ENCODE results near the gene SLC8B1. TPM values are rescaled to one million over a fixed set of nuclear protein-coding genes. Genes with fewer than 3 reads are reported as not detected.
A peak's percentile ranks its signal among the peaks of the same experiment; 100 is the strongest.

The SLC8B1 gene
- total RNA-seq, 4 donors from 2014 or later: 20.9 to 44.2 (median 29.8) TPM

DNA sequence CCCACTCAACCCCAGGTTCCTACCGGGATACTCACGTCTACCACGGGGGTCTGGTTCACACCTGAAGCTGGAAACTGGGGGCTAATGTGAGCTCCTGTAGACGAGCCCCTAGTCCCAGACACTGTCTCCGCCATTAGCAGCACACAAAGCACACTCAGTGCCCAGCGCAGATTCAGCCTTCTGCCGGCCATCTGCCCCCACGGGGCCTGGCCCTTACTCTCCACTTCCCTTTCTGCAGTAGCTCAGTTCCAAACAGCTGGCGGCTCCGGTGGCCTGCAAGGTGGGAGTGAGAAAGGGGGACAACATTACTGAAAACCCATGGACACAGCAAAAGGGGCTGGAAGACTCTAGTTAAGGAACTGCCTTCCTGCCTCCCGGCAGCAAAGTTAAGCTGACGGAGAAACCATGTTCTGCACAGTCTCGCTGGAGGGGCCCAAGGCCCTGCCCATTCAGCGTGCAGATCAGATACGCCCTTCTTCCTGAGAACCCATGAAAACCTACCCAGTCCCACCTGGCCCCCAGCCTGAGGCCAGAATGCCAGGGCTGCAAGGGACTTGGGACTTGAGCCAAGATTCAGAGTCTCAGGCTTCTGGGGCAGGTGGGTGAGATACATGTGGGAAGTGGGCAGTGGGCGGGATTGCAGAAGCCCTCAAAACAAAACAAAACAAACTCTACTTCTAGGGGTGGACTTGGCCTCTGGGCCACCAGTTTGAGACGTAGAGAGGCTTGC lies 2.1 kb downstream of the SLC8B1 start:
- no peak for ATAC-seq
- peaks cover 0 to 43% of the 10 kb centered on the region in 2 donors for H3K36me3 ChIP-seq
- peak overlapping the region in 2 of 4 donors; percentile 2 to 38 for H3K27ac ChIP-seq
- H3K4me3 ChIP-seq: peak overlapping the region in 1 of 2 donors; percentile 74
- WGBS, 2 donors (ENCODE audit: low coverage in 1 of 2): 80% methylated on average over 11 of the region's 17 CpGs; no CpG with 5 or more reads in 1 of the 2 donors
- no peaks in the 10 kb centered on the region for H3K9me3 ChIP-seq
- H3K4me1 ChIP-seq: peaks cover 0 to 35% (median 15%) of the 10 kb centered on the region in 3 donors
- TF ChIP-seq POLR2A (IDR thresholded peaks at IDR 0.05) (no peak), EP300 (IDR thresholded peaks at IDR 0.05) (no peak), POLR2AphosphoS5 (IDR thresholded peaks at IDR 0.05) (no peak)
- TF ChIP-seq, protein P1, sequence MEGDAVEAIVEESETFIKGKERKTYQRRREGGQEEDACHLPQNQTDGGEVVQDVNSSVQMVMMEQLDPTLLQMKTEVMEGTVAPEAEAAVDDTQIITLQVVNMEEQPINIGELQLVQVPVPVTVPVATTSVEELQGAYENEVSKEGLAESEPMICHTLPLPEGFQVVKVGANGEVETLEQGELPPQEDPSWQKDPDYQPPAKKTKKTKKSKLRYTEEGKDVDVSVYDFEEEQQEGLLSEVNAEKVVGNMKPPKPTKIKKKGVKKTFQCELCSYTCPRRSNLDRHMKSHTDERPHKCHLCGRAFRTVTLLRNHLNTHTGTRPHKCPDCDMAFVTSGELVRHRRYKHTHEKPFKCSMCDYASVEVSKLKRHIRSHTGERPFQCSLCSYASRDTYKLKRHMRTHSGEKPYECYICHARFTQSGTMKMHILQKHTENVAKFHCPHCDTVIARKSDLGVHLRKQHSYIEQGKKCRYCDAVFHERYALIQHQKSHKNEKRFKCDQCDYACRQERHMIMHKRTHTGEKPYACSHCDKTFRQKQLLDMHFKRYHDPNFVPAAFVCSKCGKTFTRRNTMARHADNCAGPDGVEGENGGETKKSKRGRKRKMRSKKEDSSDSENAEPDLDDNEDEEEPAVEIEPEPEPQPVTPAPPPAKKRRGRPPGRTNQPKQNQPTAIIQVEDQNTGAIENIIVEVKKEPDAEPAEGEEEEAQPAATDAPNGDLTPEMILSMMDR (IDR thresholded peaks at IDR 0.05): no peak
- no peaks in the 10 kb centered on the region for H3K27me3 ChIP-seq

DNA sequence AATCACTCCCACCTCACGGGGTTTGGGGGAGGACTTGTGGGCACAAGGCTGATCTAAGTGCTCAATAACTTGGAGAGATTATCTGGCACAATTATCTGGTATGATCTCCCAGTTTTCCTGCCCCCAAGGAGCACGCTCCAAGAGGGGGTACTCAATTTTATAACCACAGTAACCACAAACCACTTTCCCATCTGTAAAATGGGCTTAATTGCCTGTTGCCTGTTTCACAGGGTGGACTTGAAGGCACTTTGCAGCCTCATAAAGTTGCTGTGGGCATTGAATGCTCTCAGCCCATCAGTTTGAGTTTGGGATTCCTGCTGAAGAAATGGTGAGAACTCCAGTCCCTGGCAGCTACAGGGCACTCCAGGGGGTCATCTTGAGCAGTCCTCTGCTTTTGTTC lies 4.4 kb downstream of the SLC8B1 start:
- Histone ChIP-seq H3K4me3 (no peak overlapping the region), H3K27ac (no peak overlapping the region), H3K4me1 (peaks cover 0 to 55% (median 24%) of the 10 kb centered on the region in 3 donors), H3K36me3 (peaks cover 0 to 43% of the 10 kb centered on the region in 2 donors), H3K27me3 (no peaks in the 10 kb centered on the region), H3K9me3 (no peaks in the 10 kb centered on the region)
- WGBS, 2 donors (ENCODE audit: low coverage in 1 of 2): 80 to 100% methylated on average over 1 to 2 of the region's 2 CpGs
- no peak for ATAC-seq
- TF ChIP-seq POLR2A (IDR thresholded peaks at IDR 0.05) (no peak), EP300 (IDR thresholded peaks at IDR 0.05) (no peak), POLR2AphosphoS5 (IDR thresholded peaks at IDR 0.05) (no peak)
- TF ChIP-seq, protein P1 (IDR thresholded peaks at IDR 0.05): no peak

DNA sequence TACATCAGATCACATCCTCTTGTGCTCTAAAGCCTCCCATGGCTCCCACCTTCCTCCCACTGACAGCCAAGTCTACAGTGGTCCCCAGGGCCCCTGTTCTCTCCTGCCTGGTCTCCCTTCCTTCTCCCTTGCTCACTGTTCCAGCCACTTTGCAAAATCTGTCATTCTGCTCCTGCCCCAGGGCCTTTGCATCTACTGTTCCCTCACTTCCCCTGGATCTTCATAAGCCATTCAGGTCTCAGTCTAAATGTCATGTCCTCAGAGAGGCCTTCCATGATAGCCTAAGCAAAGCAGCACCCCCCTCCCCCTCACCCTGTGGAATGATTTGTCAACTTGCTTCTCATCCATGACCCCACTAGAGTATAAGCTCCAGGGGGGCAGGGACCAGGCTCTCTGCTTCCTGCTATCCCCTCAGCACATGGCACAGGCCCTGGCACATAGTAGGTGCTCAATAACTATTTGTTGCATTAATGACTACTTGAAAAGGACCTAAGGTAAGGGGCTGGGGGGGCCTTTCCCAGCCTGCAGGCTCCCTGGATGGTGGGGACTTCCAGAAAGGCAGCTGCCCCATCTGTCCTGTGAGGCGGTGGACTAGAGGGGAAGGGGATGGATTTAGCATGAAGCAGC lies 5.0 kb downstream of the SLC8B1 start:
- H3K36me3 ChIP-seq: peaks cover 0 to 43% of the 10 kb centered on the region in 2 donors
- ATAC-seq: no peak
- H3K4me1 ChIP-seq: peaks cover 0 to 49% (median 24%) of the 10 kb centered on the region in 3 donors
- no peak overlapping the region for H3K4me3 ChIP-seq
- peak overlapping the region in 1 of 4 donors; percentile 5 for H3K27ac ChIP-seq
- H3K9me3 ChIP-seq: no peaks in the 10 kb centered on the region
- TF ChIP-seq, protein P1 (IDR thresholded peaks at IDR 0.05): no peak
- TF ChIP-seq POLR2A (IDR thresholded peaks at IDR 0.05): no peak
- TF ChIP-seq EP300 (IDR thresholded peaks at IDR 0.05): no peak
- TF ChIP-seq POLR2AphosphoS5 (IDR thresholded peaks at IDR 0.05): no peak
- 83 to 100% methylated on average over 1 of the region's 1 CpG for WGBS, 2 donors (ENCODE audit: low coverage in 1 of 2)
- no peaks in the 10 kb centered on the region for H3K27me3 ChIP-seq

GRCh38 chr12:113329022-113329790 lies 5.7 kb downstream of the SLC8B1 start:
- Histone ChIP-seq H3K4me3 (no peak overlapping the region), H3K36me3 (peaks cover 0 to 43% of the 10 kb centered on the region in 2 donors), H3K9me3 (no peaks in the 10 kb centered on the region), H3K27me3 (no peaks in the 10 kb centered on the region), H3K4me1 (peaks cover 0 to 43% (median 24%) of the 10 kb centered on the region in 3 donors), H3K27ac (peak overlapping the region in 2 of 4 donors; percentile 5 to 14)
- TF ChIP-seq, protein P1 (IDR thresholded peaks at IDR 0.05): no peak
- TF ChIP-seq EP300 (IDR thresholded peaks at IDR 0.05) (no peak), POLR2A (IDR thresholded peaks at IDR 0.05) (no peak), POLR2AphosphoS5 (IDR thresholded peaks at IDR 0.05) (no peak)
- 83% methylated on average over 2 of the region's 9 CpGs; no CpG with 5 or more reads in 1 of the 2 donors for WGBS, 2 donors (ENCODE audit: low coverage in 1 of 2)
- no peak for ATAC-seq
